Cortex of kidney (tissue), 1 donor: ENCODE data around the gene CDT1.

Experiments
- DNase-seq: peaks from one replicate; lab custom pipeline; 2025; lab: John Stamatoyannopoulos, UW

Gene CDT1

DNA sequence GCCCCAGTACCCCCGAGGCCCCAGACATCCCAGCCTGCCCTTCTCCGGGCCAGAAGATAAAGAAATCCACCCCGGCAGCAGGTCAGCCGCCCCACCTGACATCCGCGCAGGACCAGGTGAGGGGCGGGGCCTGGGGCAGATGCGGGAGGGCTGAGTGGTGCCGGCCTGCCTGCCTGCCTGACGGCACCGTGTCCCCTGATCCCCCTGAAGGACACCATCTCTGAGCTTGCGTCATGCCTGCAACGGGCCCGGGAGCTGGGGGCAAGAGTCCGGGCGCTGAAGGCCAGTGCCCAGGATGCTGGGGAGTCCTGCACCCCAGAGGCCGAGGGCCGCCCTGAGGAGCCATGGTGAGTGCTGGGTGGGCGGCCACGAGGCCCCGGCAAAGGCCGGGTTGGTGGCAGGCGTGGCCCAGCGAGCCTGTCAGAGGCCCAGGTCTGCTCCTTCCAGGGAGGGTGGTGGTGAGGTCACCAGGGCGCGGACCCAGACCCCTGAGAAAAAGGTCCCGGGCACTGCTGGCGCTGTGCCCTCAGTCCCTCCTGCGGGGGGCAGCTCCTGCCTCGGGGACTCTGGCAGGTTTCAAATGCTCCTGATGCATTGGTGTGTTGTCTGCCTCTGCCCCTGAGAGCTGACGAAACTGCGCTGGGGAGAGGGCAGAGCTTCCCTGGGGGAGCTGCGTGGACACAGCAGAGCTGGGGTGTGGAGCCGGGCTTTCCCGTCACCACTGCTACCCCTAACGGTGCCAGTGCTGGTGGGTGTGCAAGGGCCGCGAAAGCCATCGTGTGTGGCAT is 1.2 kb downstream of the CDT1 start:
- DNase-seq, result no peak

GRCh38 chr16:88805340-88805715 is 1.7 kb downstream of the CDT1 start:
- DNase-seq, result no peak

- no peak for DNase-seq
These were observed 2.4 kb downstream of the CDT1 start for GRCh38 chr16:88805887-88806393.

- no peak for DNase-seq
These were observed 3.0 kb downstream of the CDT1 start for GRCh38 chr16:88806491-88807111.

GRCh38 chr16:88807142-88807625 is 3.6 kb downstream of the CDT1 start:
- DNase-seq, result no peak

GRCh38 chr16:88807626-88808453 is 4.3 kb downstream of the CDT1 start:
- no peak for DNase-seq

DNA sequence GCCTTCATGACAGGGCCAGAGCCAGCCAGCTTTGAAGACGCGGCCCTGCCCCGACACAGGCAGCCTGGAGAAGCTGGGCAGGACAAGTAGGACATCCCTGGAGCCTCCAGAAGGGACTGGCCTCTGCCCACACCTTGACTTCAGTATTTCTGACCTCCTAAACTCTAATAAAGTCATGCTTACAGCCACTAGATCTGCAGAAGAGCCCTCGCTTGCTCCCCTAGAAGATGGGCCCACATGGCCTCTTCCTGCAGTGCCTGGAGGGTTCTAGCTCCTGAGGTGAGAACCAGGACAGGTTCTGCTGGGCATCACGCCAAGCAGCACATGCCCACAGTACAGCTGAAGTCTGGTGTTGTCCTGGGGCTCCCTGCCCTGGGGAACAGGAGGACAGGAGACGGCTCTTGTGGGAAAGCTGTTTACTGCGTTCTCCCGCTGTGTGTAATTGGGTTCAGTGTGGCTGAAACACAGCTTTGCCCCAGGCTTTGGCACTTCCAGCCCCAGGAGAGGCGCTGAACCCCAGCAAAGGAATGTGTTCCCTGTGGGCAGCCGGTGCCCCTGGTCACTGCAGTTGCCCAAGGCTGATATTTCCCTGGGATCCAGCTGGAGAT is 5.6 kb downstream of the CDT1 start:
- DNase-seq, result no peak

DNA sequence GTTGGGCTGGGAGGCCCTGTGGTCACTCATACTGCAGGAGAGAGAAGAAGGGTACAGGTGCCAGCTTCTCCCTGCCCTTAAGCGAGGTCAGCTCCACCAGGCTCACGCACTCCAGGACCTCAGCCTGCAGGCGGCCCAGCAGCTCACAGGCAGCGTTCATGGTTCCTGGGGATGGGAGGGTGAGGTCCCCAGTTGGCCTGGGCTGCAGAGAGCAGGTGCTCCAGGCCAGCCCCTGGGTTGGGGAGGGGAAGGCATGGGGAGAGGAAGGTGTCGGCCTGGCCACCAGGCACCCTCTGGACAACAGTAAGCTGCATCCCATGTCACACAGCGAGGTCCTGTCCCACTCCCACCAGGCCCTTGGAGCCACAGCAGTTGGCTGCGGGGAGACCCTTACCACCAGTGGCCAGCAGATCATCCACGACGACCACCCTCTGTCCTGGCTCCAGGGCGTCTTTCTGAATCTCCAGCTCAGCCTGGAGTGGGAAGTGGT is 6.1 kb downstream of the CDT1 start:
- no peak for DNase-seq

DNA sequence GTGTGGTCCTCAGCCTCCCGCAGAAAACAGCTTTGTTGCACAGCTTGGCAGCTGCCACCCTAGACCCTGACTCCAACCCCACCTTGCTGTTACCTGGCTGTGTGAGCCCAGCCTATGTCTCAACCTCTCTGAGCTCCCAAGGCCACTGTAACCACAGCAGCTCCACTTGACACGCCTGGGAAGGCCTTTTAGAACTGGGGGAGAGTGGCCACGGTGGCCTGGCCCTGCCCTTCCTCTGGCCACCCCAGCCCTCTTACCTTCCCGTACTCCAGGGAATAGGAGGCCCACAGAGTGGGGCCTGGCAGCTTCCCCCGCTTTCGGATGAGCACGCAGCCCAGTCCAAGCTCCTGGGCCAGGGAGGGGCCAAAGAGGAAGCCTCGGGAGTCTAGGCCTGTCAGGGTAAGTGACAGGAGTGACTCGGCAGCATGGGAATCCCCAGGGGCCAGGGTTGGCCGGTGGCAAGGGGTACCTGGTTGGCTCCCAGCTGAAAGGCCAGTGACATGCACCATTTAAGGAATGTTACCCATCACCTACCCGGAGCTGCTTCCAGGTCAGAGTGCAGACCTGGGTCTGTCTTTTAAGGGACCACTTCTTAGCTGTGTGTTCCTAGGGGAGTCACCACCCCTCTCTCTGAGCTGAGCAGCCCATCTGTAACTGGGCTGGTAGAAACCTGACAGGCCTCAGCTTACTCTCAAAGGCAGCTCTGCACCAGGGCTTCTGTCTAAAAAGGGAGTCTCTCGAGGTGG is 6.8 kb downstream of the CDT1 start:
- no peak for DNase-seq

GRCh38 chr16:88810912-88811768 is 7.6 kb downstream of the CDT1 start:
- no peak for DNase-seq

DNA sequence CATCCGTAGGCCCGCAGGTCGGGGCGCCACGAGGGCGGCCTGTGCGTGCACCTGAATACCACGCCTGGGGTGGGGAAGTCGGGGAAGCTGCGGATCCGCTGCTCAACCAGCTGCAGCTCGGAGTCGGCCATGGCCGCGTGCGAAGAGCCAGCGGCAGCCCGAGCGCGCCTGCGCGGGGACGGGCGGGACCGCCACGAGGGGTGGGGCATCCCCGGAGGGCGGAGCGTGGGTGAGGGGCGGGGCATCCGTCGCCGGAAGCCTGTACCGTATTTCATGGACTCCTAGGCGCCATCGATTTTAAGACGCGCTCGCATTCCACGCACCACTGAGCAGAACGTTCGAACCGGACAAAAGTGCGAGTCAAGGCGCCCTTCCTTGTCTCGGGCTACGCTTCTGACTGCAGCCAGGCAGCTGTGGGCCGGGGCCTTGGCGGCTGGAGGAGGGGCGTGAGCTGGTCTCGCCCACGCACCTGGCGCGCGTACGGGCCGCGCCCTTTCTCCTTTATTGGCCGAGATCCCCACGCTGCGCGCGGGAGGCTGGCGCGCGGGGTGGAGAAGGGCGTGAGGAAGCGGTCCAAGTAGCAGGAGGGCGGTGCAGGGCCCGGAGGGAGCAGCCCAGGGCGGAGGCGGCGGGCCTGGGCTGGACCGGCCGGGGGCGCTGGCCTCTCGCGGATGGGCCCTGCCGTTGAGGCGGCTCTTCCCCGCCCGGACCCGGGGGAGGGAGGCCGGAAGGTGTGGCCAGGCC is 8.4 kb downstream of the CDT1 start, which contains the start of gene APRT:
Gene APRT, minus strand, starts transcription at position 160 of the 744 bp plus-strand sequence. Its CDS starts 29 bp downstream, at position 131.
- no peak for DNase-seq

DNA sequence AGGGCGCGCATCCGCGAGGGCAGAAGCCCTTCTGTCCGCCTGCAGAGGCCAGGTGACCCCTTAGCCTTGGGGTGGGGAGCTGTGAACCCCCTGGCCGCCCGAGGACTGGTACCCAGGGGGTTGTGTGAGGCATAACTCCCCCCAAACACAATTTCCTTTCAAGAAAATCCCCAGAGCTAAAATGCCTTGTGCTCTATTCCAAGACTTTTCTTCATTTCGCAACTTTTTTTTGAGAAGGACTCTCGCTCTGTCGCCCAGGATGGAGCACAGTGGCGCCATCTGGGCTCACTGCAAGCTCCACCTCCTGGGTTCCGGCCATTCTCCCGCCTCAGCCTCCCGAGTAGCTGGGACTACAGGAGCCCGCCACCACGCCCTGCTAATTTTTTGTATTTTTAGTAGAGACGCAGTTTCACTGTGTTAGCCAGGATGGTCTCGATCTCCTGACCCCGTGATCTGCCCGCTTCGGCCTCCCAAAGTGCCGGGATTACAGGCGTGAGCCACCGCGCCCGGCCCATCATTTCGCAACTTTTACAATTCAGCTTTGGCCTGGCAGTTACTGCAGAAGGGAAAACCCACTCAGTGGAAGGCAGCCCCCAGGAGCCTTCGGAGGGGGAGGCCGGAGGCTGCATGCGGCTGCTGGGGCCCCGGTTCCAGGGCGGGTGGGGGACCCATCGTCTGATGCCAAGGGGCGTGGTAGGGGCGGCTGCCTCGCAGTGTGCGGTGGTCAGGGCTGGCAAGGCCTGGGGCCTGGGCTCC is 9.1 kb downstream of the CDT1 start:
- DNase-seq, result no peak

DNA sequence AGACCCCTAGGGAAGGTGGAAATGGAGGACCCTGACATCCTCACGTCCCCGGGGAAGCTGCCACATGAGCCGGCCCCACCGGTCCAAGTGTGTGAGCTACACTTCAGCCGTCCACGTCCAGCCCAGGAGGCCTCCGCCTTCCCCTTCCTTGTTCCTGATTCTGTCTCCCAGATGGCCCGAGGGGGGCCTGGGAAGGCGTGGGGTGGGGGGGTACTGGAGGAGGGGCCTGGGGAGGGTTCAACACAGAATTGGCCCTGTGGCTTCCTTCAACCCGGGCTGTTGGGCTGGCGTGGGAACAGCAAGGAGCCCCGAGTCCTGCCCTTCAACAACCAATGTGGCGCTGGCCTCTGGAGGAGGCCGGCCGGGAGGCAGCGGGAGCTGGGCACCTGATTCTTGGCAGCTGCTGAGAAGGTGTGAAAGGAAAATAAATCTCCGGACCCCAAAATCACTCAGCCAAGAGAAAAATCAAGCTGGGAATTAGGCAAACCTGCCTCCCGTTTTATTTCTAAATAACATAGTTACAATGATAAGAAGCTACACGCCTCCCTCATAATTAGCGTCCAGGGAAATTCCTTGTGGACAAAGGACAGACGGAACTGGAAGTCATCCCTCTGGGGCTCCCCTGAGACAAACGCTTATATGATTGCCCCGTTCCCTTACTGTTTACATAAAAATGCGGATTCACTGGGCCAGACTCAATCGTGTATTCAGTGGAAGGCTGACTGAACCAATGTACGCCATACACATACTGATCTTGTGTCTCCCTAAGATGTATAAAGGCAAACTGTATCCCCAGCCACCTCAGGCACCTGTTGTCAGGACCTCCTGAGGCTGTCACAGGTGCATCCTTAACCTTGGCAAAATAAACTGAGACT is 9.9 kb downstream of the CDT1 start:
- no peak for DNase-seq

DNA sequence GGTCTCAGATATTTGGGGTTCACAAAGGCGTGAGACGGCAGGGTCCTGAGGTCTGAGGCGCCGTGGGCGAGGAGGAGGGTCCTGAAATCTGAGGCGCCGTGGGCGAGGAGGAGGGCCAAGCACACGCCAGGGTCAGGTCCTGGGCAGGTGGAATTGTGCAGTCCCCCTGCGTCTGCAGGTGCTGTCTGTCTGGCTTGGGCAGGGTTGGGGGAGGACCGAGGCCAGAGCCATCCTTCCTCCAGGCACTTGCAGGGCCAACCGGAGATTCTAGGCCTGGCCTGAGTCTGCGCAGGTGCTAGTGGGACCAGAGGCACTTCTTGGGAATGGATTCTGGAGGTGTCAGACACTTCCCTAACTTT is 10.5 kb downstream of the CDT1 start:
- no peak for DNase-seq

GRCh38 chr16:88815227-88815626 is 11.6 kb downstream of the CDT1 start:
- DNase-seq, result no peak

DNA sequence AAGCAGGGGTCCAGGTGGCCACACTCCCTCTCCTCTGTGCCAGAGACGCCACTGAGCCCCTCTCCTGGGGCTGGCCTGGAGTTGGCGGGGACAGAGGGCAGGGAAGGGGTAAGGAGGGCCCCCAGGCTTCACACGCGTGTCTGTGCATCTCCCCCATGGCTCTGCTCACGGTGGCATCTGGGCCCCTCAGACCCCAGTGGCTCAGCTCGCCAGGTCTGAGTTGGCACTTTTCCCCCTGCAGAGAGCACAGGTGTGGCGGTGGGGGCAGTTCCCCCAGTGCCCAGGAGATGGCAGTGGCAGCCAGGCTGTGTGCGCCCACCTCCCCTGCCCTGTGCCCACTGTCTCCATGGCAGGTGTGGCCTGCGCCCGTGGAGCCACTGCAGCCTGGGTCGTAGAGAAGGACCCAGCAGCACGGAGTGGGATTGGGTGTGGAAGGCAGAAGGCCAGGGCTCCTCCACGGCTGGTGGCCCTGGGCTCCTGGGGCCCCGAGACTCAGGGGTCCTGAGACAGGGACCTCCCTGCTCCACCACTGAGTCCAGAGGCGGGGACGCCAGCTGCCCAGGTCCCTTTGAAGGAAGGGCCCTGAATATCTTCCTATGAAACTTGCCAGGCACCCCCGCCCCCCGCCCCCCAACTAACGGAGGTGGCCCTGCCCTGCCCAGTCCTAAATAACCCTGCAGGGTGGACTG is 12.5 kb downstream of the CDT1 start:
- DNase-seq, result no peak
